Prostate gland (tissue), 2 donors: ENCODE measurements around the gene WDR43.
A peak's percentile ranks its signal among the peaks of the same experiment; 100 is the strongest.

Experiments used
- POLR2A ChIP-seq: fragments of 450-650 bp; IDR thresholded peaks from one replicate; pipeline ENCODE4 v1.6.1; 2016; ENCODE audit warnings: antibody characterized with exemption, mild to moderate bottlenecking
- POLR2AphosphoS5 ChIP-seq: sonication (generic); formaldehyde crosslinking; IDR thresholded peaks from one replicate; pipeline ENCODE4 v1.6.1; 2017; ENCODE audit warnings: antibody characterized with exemption
- TF ChIP-seq, protein P1 (sequence below), 4 experiments: fragments of 200-600 bp in 2 of 4; fragments of 450-650 bp in 2 of 4; sonication (generic) in 2 of 4; IDR thresholded peaks; 1 replicate in 3 of 4; 2 replicates in 1 of 4; pipeline ENCODE4 v1.5.1; 2016 to 2019; ENCODE audit warnings: antibody characterized with exemption in 4 of 4, mild to moderate bottlenecking in 2 of 4, moderate library complexity in 2 of 4

DNA sequence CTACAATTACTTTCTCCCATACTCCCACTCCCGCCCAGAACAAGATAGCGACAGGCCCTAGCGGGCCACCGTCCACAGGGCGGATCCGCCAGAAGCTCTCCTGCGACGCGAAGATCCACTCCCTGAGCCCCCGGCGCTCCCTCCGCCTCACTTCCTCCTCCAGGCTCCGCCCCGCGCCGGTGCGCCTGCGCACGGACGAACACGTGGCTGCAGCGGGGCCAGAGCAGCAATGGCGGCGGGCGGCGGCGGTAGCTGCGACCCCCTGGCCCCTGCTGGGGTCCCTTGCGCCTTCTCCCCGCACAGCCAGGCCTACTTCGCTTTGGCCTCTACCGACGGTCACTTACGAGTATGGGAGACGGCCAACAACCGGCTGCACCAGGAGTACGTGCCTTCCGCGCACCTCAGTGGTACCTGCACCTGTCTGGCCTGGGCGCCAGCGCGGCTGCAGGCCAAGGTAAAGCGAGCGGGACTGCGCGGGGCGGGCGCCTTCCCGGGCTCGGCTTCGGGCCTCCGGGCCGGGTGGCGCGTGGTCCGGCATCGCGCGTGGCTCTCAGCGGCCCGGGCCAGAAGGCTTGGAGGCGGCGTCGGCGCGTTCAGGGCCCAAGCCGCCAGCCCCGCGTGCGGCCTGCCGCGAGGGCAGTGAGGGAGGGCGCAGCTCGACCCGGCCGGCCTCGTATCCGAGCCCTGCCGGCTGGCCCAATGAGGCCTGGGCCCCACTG, at the start of gene WDR43:
- TF ChIP-seq, protein P1, sequence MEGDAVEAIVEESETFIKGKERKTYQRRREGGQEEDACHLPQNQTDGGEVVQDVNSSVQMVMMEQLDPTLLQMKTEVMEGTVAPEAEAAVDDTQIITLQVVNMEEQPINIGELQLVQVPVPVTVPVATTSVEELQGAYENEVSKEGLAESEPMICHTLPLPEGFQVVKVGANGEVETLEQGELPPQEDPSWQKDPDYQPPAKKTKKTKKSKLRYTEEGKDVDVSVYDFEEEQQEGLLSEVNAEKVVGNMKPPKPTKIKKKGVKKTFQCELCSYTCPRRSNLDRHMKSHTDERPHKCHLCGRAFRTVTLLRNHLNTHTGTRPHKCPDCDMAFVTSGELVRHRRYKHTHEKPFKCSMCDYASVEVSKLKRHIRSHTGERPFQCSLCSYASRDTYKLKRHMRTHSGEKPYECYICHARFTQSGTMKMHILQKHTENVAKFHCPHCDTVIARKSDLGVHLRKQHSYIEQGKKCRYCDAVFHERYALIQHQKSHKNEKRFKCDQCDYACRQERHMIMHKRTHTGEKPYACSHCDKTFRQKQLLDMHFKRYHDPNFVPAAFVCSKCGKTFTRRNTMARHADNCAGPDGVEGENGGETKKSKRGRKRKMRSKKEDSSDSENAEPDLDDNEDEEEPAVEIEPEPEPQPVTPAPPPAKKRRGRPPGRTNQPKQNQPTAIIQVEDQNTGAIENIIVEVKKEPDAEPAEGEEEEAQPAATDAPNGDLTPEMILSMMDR (IDR thresholded peaks at IDR 0.05), result peak in 2 of 4 experiments; percentile 25 to 26
- TF ChIP-seq POLR2AphosphoS5, result peak; percentile 96
- TF ChIP-seq POLR2A, result peak; percentile 67
